ENCODE results near the gene RAPGEF1. TPM values are rescaled to one million over a fixed set of nuclear protein-coding genes. Genes with fewer than 3 reads are reported as not detected.

The RAPGEF1 gene
- total and polyA plus RNA-seq, 2 experiments from 2014 or later: 9.9 to 82.8 TPM

DNA sequence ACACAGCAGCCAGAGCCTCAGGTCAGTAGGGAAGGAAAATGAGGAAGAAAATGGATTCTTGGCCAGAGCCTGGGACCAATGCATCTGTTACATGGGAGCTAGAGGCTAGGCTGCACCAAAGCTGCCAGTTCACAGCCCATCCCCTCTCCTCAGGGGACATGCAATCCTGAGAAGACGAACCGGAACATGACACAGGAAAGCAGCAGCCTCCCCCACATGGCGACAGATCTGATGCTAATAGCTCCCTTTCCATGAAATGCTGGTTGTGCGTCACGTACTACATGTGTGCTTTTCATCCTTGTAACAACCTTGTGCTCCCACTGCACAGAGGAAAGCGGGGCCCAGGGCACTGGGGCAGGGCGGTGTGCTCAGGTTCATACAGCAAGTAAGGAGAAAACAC, 127.0 kb downstream of the RAPGEF1 start:
- H3K4me3 Mint-ChIP-seq: no peak overlapping the region
- Histone ChIP-seq H3K4me2 (no peak overlapping the region), H3F3A (replicated peaks; ENCODE audit: low read depth) (peaks cover 3% of the 10 kb centered on the region; the same call in 1 of the 2 replicates), H2AFZ (no peak overlapping the region), H3K27ac (ENCODE audit: low read depth) (0 out of 2 replicates have a peak overlapping the region, but pooled peaks have one; percentile 9), H3K36me3 (ENCODE audit: insufficient read depth) (0 out of 2 replicates have a peak, but pooled peaks cover 6% of the 10 kb centered on the region), H3K79me2 (replicated peaks; ENCODE audit: insufficient read depth) (no peaks in the 10 kb centered on the region), H3K4me1 (ENCODE audit: insufficient read depth) (peaks cover 20% of the 10 kb centered on the region), H3K27me3 (ENCODE audit: insufficient read depth) (no peaks in the 10 kb centered on the region), H3K4me3 (no peak overlapping the region), H4K20me1 (replicated peaks; ENCODE audit: insufficient read depth) (no peaks in the 10 kb centered on the region), H3K9me2 (ENCODE audit: insufficient read depth) (no peaks in the 10 kb centered on the region)
- no peaks in the 10 kb centered on the region for H3K9me3 Mint-ChIP-seq
- H3K36me3 Mint-ChIP-seq (ENCODE audit: low read depth): peaks cover 11% of the 10 kb centered on the region
- ATAC-seq (no peak), DNase-seq (ENCODE audit: low spot score) (no peak)
- TF ChIP-seq CREB1 (CRISPR knock-in tag; IDR thresholded peaks at IDR 0.05; ENCODE audit: low read depth) (no peak), ZNF462 (CRISPR knock-in tag; IDR thresholded peaks at IDR 0.05) (no peak), ZNF114 (CRISPR knock-in tag; IDR thresholded peaks at IDR 0.05) (no peak), STAT1 (IDR thresholded peaks at IDR 0.05; ENCODE audit: unreplicated experiment) (no peak), JUNB (IDR thresholded peaks at IDR 0.05; ENCODE audit: unreplicated experiment) (no peak), POLR2AphosphoS5 (IDR thresholded peaks at IDR 0.05; ENCODE audit: low read depth) (no peak), ETS1 (IDR thresholded peaks at IDR 0.05) (no peak), EZH2phosphoT487 (IDR thresholded peaks at IDR 0.05; ENCODE audit: unreplicated experiment) (no peak), EZH2 (IDR thresholded peaks at IDR 0.05; ENCODE audit: low read depth, unreplicated experiment) (no peak), NANOG (IDR thresholded peaks at IDR 0.05; ENCODE audit: borderline replicate concordance) (no peak), ZNF331 (CRISPR knock-in tag; IDR thresholded peaks at IDR 0.05; ENCODE audit: low read depth) (no peak)
- TF ChIP-seq, protein P1, sequence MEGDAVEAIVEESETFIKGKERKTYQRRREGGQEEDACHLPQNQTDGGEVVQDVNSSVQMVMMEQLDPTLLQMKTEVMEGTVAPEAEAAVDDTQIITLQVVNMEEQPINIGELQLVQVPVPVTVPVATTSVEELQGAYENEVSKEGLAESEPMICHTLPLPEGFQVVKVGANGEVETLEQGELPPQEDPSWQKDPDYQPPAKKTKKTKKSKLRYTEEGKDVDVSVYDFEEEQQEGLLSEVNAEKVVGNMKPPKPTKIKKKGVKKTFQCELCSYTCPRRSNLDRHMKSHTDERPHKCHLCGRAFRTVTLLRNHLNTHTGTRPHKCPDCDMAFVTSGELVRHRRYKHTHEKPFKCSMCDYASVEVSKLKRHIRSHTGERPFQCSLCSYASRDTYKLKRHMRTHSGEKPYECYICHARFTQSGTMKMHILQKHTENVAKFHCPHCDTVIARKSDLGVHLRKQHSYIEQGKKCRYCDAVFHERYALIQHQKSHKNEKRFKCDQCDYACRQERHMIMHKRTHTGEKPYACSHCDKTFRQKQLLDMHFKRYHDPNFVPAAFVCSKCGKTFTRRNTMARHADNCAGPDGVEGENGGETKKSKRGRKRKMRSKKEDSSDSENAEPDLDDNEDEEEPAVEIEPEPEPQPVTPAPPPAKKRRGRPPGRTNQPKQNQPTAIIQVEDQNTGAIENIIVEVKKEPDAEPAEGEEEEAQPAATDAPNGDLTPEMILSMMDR (conservative IDR thresholded peaks at IDR 0.05; ENCODE audit: low read depth in 2 of 2): no peak
- TF ChIP-seq, protein P2, sequence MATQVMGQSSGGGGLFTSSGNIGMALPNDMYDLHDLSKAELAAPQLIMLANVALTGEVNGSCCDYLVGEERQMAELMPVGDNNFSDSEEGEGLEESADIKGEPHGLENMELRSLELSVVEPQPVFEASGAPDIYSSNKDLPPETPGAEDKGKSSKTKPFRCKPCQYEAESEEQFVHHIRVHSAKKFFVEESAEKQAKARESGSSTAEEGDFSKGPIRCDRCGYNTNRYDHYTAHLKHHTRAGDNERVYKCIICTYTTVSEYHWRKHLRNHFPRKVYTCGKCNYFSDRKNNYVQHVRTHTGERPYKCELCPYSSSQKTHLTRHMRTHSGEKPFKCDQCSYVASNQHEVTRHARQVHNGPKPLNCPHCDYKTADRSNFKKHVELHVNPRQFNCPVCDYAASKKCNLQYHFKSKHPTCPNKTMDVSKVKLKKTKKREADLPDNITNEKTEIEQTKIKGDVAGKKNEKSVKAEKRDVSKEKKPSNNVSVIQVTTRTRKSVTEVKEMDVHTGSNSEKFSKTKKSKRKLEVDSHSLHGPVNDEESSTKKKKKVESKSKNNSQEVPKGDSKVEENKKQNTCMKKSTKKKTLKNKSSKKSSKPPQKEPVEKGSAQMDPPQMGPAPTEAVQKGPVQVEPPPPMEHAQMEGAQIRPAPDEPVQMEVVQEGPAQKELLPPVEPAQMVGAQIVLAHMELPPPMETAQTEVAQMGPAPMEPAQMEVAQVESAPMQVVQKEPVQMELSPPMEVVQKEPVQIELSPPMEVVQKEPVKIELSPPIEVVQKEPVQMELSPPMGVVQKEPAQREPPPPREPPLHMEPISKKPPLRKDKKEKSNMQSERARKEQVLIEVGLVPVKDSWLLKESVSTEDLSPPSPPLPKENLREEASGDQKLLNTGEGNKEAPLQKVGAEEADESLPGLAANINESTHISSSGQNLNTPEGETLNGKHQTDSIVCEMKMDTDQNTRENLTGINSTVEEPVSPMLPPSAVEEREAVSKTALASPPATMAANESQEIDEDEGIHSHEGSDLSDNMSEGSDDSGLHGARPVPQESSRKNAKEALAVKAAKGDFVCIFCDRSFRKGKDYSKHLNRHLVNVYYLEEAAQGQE (IDR thresholded peaks at IDR 0.05; ENCODE audit: unreplicated experiment): no peak
- H3K4me1 Mint-ChIP-seq: peaks cover 24% of the 10 kb centered on the region
- peaks cover 8% of the 10 kb centered on the region for H3K27me3 Mint-ChIP-seq (ENCODE audit: insufficient read depth, low read depth, poor library complexity)
- no peak overlapping the region; the same call in none of the 2 replicates for H3K27ac Mint-ChIP-seq
